ENCODE results near the gene HRCT1.

GRCh38 chr9:35856206-35856605, 49.8 kb upstream of the HRCT1 start:
- TF ChIP-seq CTCF (IDR thresholded peaks at IDR 0.05; ENCODE audit: insufficient read depth, low read length, poor library complexity, severe bottlenecking) (no peak), EZH2phosphoT487 (conservative IDR thresholded peaks at IDR 0.05; ENCODE audit: low read length) (no peak)
